GM19372 (cell line): Measurements from ENCODE around the gene TTLL10.
"Not testable (repeated sequence)": the region's sequence is repeated elsewhere in the genome, so short reads cannot be mapped to it uniquely, and the experiment has no call there.

ENCODE experiments used
- ATAC-seq: cut with Tn5 transposase; IDR thresholded peaks from one replicate; pipeline ENCODE4 v1.9.1; 2021; ENCODE audit warnings: mild to moderate bottlenecking, low read depth, moderate library complexity; ENCODE audit not compliant: unreplicated experiment

TTLL10 gene

GRCh38 chr1:1170215-1171091 lies 3.2 kb upstream of the TTLL10 start:
- ATAC-seq: no peak

- no peak for ATAC-seq
Measured at GRCh38 chr1:1171161-1171545, 2.5 kb upstream of the TTLL10 start.

GRCh38 chr1:1171546-1172340 lies 1.9 kb upstream of the TTLL10 start:
- ATAC-seq: no peak

- no peak for ATAC-seq
Measured at GRCh38 chr1:1173061-1173792, 453 bp upstream of the TTLL10 start.

- no peak for ATAC-seq
Measured at GRCh38 chr1:1175221-1176062, 1.8 kb downstream of the TTLL10 start.

- ATAC-seq: not testable (repeated sequence)
Measured at GRCh38 chr1:1176063-1176761, 2.5 kb downstream of the TTLL10 start.

GRCh38 chr1:1176931-1177330 lies 3.3 kb downstream of the TTLL10 start:
- ATAC-seq: no peak

- ATAC-seq: no peak
Measured at GRCh38 chr1:1177452-1178206, 3.9 kb downstream of the TTLL10 start.

GRCh38 chr1:1178794-1179331 lies 5.2 kb downstream of the TTLL10 start:
- ATAC-seq: no peak

- no peak for ATAC-seq
Measured at GRCh38 chr1:1179346-1179982, 5.8 kb downstream of the TTLL10 start.

GRCh38 chr1:1179983-1180861 lies 6.5 kb downstream of the TTLL10 start:
- ATAC-seq: no peak

- no peak for ATAC-seq
Measured at GRCh38 chr1:1181129-1181937, 7.7 kb downstream of the TTLL10 start.

GRCh38 chr1:1181938-1182410 lies 8.3 kb downstream of the TTLL10 start:
- no peak for ATAC-seq

GRCh38 chr1:1182491-1183220 lies 9.0 kb downstream of the TTLL10 start:
- ATAC-seq: no peak

- ATAC-seq: no peak
Measured at GRCh38 chr1:1183221-1183747, 9.6 kb downstream of the TTLL10 start.
